ENCODE data around the gene CLASP2.

DNA sequence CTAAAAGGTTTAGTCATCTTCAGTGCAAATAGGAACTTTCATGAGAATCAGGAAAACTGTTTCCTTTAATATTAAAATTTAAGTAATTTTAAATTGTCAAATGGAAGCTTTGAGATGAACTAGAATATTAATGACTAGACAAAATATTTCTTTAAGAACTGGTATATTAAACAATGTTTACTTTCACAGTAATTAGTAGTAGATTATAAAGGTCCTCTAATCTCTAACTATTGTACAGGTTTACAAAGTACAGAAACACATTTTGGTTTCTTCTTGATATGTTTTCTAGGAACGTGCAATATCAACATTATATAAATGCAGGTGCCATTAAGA, 138.9 kb downstream of the CLASP2 start:
- no peak for TF ChIP-seq OSR1 (CRISPR knock-in tag; IDR thresholded peaks at IDR 0.05)
- TF ChIP-seq ZNF565 (CRISPR knock-in tag; conservative IDR thresholded peaks at IDR 0.05; ENCODE audit: low read depth): no peak
- TF ChIP-seq CREB5 (CRISPR knock-in tag; IDR thresholded peaks at IDR 0.05; ENCODE audit: low read depth): no peak
- TF ChIP-seq, protein P1, sequence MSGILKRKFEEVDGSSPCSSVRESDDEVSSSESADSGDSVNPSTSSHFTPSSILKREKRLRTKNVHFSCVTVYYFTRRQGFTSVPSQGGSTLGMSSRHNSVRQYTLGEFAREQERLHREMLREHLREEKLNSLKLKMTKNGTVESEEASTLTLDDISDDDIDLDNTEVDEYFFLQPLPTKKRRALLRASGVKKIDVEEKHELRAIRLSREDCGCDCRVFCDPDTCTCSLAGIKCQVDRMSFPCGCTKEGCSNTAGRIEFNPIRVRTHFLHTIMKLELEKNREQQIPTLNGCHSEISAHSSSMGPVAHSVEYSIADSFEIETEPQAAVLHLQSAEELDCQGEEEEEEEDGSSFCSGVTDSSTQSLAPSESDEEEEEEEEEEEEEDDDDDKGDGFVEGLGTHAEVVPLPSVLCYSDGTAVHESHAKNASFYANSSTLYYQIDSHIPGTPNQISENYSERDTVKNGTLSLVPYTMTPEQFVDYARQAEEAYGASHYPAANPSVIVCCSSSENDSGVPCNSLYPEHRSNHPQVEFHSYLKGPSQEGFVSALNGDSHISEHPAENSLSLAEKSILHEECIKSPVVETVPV (CRISPR knock-in tag; IDR thresholded peaks at IDR 0.05): no peak
- no peak for TF ChIP-seq TCF4 (CRISPR knock-in tag; IDR thresholded peaks at IDR 0.05; ENCODE audit: borderline replicate concordance)
- no peak for TF ChIP-seq ZNF8 (CRISPR knock-in tag; IDR thresholded peaks at IDR 0.05)
- no peak for TF ChIP-seq ARNTL (CRISPR knock-in tag; IDR thresholded peaks at IDR 0.05; ENCODE audit: borderline replicate concordance, low read depth)

Measured in SK-N-SH treated with all-trans-retinoic acid at 6 μM for 48 hours (cell line).